ENCODE data around the gene GLRA3.

GRCh38 chr4:174654634-174655033 is 174.4 kb downstream of the GLRA3 start:
- TF ChIP-seq ZFX (IDR thresholded peaks at IDR 0.05): no peak
- no peak for TF ChIP-seq CTCF (conservative IDR thresholded peaks at IDR 0.05)
